ENCODE measurements around the gene EFCAB11. TPM values are rescaled to one million over a fixed set of nuclear protein-coding genes. Genes with fewer than 3 reads are reported as not detected.
A peak's percentile ranks its signal among the peaks of the same experiment; 100 is the strongest.

The EFCAB11 gene
- polyA plus RNA-seq, 1 experiment = 2.2 TPM

GRCh38 chr14:89953602-89954001 lies 928 bp downstream of the EFCAB11 start:
- ChIA-PET CTCF (interaction anchor here (0.9 to 2.7 kb wide), 2 partner anchors 14 to 20 kb away, joined by 3 to 14 read pairs; no protein-coding TSS in a partner anchor), POLR2A (no interaction called here)
- no peak for DNase-seq (ENCODE audit: low read depth)
- peaks cover 5% of the 10 kb centered on the region for H3K36me3 ChIP-seq (ENCODE audit: control insufficient read depth, insufficient read depth, low read length)
- TF ChIP-seq CTCF (IDR thresholded peaks at IDR 0.05; ENCODE audit: insufficient read depth, low read depth, low read length) = no peak
- no peaks in the 10 kb centered on the region for H3K27me3 ChIP-seq (ENCODE audit: control insufficient read depth, insufficient read depth, low read length)
- H3K4me3 ChIP-seq (ENCODE audit: low read depth, low read length) = peak overlapping the region; percentile 54; the same call in 1 of the 2 replicates

- peaks cover 1% of the 10 kb centered on the region; the same call in 1 of the 2 replicates for H3K36me3 ChIP-seq (ENCODE audit: control insufficient read depth, insufficient read depth, low read length)
- no peak for TF ChIP-seq CTCF (IDR thresholded peaks at IDR 0.05; ENCODE audit: insufficient read depth, low read depth, low read length)
- no peaks in the 10 kb centered on the region for H3K27me3 ChIP-seq (ENCODE audit: control insufficient read depth, insufficient read depth, low read length)
- ChIA-PET CTCF (interaction anchor here (0.7 to 2.7 kb wide), 2 partner anchors 13 to 18 kb away, joined by 3 to 14 read pairs; no protein-coding TSS in a partner anchor), POLR2A (no interaction called here)
- DNase-seq (ENCODE audit: low read depth) = no peak
- H3K4me3 ChIP-seq (ENCODE audit: low read depth, low read length) = no peak overlapping the region
Observed at GRCh38 chr14:89952576-89952975, 2.0 kb downstream of the EFCAB11 start.

- no peak for DNase-seq (ENCODE audit: low read depth)
- POLR2A ChIA-PET = no interaction called here
- H3K27me3 ChIP-seq (ENCODE audit: control insufficient read depth, insufficient read depth, low read length) = no peaks in the 10 kb centered on the region
- H3K36me3 ChIP-seq (ENCODE audit: control insufficient read depth, insufficient read depth, low read length) = no peaks in the 10 kb centered on the region
- H3K4me3 ChIP-seq (ENCODE audit: low read depth, low read length) = no peak overlapping the region
- CTCF ChIA-PET = interaction anchor here (1.6 kb wide), 1 partner anchor 8 kb away, joined by 3 read pairs; no protein-coding TSS in a partner anchor
- TF ChIP-seq CTCF (IDR thresholded peaks at IDR 0.05; ENCODE audit: insufficient read depth, low read depth, low read length) = no peak
Observed at GRCh38 chr14:89947344-89947743, 7.2 kb downstream of the EFCAB11 start.

GRCh38 chr14:89941830-89942377 lies 12.6 kb downstream of the EFCAB11 start:
- Histone ChIP-seq H3K4me3 (ENCODE audit: low read depth, low read length) (no peak overlapping the region), H3K36me3 (ENCODE audit: control insufficient read depth, insufficient read depth, low read length) (no peaks in the 10 kb centered on the region), H3K27me3 (ENCODE audit: control insufficient read depth, insufficient read depth, low read length) (no peaks in the 10 kb centered on the region)
- TF ChIP-seq CTCF (IDR thresholded peaks at IDR 0.05; ENCODE audit: insufficient read depth, low read depth, low read length) = no peak
- ChIA-PET POLR2A (no interaction called here), CTCF (no interaction called here)
- no peak for DNase-seq (ENCODE audit: low read depth)

- no peak for TF ChIP-seq CTCF (IDR thresholded peaks at IDR 0.05; ENCODE audit: insufficient read depth, low read depth, low read length)
- no peaks in the 10 kb centered on the region for H3K27me3 ChIP-seq (ENCODE audit: control insufficient read depth, insufficient read depth, low read length)
- H3K36me3 ChIP-seq (ENCODE audit: control insufficient read depth, insufficient read depth, low read length) = no peaks in the 10 kb centered on the region; the same call in 1 of the 2 replicates
- ChIA-PET CTCF (interaction anchor here (0.6 to 3.8 kb wide), 5 partner anchors 8 to 924 kb away, joined by 3 to 38 read pairs (median 4); no protein-coding TSS in a partner anchor), POLR2A (no interaction called here)
- no peak overlapping the region for H3K4me3 ChIP-seq (ENCODE audit: low read depth, low read length)
- DNase-seq (ENCODE audit: low read depth) = no peak
Observed at GRCh38 chr14:89936654-89937185, 17.8 kb downstream of the EFCAB11 start.
